Measurements from ENCODE around the gene ETHE1.

The ETHE1 gene, protein sequence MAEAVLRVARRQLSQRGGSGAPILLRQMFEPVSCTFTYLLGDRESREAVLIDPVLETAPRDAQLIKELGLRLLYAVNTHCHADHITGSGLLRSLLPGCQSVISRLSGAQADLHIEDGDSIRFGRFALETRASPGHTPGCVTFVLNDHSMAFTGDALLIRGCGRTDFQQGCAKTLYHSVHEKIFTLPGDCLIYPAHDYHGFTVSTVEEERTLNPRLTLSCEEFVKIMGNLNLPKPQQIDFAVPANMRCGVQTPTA

DNA sequence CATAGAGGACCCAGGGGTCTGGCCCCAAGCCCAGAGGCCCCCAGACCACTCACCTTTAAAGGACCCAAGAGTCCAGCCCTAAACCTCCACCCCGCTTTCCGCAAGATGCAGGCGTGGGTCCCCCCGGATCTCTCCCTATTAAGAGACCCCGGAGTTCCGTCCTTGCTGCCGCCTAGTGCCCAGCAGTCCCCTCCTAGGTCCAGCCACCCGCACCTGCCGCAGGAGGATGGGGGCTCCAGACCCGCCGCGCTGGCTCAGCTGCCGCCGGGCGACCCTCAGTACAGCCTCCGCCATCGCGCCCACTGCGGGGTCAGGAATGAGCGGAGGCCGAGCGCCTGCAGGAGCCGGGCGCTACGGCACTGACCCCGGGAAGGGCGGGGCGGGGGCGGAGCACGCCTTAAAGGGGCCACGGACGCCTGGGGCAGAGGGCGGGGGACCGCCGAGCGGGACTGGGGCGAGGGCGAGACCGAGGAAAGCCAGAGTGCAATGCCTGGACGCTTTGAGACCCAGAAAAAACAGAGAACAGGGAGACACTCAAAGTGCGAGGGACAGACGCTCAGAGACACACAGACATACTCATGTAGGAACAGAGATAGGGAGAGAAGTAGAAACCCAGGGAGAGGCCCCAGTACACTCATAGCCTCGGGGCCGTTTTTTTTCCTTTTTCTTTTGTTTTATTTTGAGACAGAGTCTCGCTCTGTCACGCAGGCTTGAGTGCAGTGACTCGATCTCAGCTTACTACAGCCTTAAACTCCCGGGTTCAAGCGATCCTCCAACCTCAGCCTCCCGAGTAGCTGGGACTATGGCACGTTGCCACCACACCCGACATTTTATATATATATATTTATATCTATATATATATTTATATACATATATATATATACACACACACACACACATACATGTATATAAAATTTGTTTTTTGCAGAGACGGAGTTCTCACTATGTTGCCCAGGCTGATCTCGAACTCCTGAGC, at the start of gene ETHE1:
Gene ETHE1, minus strand, starts transcription at position 318 of the 976 bp plus-strand sequence. Its CDS starts 24 bp downstream, at position 294.
- peak; percentile 79 for DNase-seq (ENCODE audit: low read depth)

DNA sequence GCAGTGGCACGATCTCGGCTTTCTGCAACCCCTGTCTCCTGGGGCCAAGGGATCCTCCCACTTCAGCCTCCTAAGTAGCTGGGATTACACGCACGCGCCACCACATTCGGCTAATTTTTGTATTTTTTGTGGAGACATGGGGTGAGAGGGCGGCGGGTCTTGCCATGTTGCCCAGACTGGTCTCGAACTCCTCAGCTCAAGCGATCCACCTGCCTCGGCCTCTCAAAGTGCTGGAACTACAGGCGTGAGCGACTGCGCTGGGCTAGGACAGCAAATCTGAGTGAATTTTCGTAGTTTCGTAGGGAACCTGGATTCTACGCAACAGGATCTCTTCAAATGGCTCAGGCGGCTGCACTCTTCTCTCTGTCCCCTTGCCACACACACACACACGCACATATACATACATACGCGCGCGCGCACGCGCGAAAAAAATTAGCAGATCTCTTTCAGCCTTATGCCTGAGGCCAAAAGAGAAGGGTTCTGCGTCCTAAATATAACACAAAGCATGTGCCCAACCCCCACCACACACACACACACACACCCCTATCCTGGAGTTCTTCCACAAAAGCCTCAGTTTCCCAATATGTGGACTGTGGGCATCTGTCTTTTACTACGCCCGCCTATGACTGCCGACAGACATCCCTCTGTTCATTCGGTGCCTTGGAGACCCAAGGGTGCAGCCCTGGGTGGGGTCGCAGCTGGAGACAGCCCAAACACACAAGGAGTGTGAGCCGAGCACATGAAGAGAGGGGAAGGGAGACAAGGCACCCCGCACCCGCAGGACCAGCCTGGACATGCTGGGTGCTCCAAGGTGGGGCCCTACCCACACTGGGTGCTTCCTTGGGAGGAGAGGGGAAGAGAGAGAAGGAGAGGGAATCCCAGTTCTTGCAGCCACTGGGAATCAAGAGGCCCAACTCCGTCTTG, 49.2 kb upstream of the ETHE1 start:
- no peak for DNase-seq (ENCODE audit: low read depth)

GRCh38 chr19:43575156-43575950, 48.4 kb upstream of the ETHE1 start, which contains the start of the genes PINLYP and XRCC1:
TSS of gene PINLYP (plus strand) at chr19:43575801. CDS start at chr19:43577192, 1,391 bp downstream.
TSS of gene XRCC1 (minus strand) at chr19:43575527. CDS start at chr19:43575458, 69 bp downstream.
- DNase-seq (ENCODE audit: low read depth), result peak; percentile 97

- no peak for DNase-seq (ENCODE audit: low read depth)
Measured at GRCh38 chr19:43574424-43575155, 47.6 kb upstream of the ETHE1 start.

DNA sequence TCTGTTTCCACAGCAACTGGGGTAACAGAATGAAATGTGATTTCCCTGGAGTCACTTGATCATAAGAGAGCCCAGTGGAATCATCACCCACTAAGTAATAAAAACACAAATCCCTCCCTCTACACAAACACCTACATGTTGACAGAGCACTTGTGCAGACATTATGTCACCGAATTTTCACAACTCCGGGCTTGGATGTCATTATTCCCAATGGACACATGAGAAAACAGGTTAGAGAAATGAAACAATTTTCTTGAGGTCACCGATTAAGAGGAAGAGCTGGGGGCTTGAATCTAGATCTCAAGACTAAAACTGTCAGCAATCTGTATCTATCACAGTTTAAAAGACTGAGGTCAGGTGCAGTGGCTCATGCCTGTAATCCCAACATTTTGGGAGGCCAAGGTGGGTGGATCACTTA, 45.2 kb upstream of the ETHE1 start:
- DNase-seq (ENCODE audit: low read depth), result no peak

- no peak for DNase-seq (ENCODE audit: low read depth)
Measured at GRCh38 chr19:43570174-43570791, 43.3 kb upstream of the ETHE1 start.

DNA sequence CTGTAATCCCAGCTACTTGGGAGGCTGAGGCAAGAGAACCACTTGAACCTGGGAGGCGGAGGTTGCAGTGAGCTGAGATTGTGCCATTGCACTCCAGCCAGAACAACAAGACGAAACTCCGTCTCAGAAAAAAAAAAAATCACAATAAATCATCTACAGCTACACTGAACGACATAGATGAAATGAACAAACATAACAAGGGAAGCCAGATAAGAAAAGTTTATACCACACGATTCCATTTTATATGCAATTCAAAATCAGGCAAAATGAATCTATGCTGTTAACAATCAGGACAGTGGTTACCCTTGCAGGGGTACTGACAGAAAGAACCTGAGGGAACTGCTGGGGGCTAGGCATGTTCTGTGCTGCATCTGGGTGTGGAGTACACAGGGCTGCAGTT, 42.7 kb upstream of the ETHE1 start:
- DNase-seq (ENCODE audit: low read depth), result no peak

- no peak for DNase-seq (ENCODE audit: low read depth)
Measured at GRCh38 chr19:43564800-43565199, 37.8 kb upstream of the ETHE1 start.

- DNase-seq (ENCODE audit: low read depth), result no peak
Measured at GRCh38 chr19:43563816-43564457, 36.9 kb upstream of the ETHE1 start.

- peak; percentile 54 for DNase-seq (ENCODE audit: low read depth)
Measured at GRCh38 chr19:43562698-43563241, 35.8 kb upstream of the ETHE1 start.

- no peak for DNase-seq (ENCODE audit: low read depth)
Measured at GRCh38 chr19:43562226-43562697, 35.3 kb upstream of the ETHE1 start.

DNA sequence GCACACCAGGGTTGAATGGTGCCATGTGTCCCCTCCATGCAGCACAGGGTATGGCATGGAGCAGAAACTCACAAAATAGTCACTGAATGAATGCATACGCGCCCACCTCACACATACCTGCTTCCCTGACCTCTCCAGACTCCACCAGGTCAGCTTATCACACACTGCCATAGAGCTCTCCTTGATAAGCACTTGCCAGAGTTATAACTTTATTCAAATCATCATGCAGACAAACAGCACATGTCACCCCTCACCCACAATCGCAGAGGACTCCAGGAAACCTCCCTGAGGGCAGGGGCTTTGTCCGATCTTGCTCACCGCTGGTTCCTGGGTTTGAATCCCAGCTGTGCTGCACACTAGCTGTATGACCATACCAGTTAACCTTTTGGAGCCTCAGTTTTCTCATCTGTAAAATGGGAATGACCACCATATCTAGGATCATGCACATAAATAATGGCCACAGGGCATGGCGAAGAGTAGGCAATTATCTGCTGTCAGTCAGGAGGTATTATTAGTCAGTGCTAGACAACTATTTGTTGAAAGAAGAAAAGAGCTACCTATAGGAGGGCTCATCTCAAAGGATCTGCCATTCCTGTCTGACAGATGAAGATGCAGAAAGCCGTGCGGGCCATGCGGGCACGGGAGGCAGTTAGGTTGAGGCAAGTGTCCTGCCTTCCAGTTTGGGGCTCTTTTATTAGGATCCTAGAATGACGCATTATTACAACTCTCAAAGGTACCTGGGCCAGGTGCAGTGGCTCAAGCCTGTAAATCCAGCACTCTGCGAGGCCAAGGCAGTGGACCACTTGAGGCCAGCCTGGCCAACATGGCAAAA, 34.4 kb upstream of the ETHE1 start:
- DNase-seq (ENCODE audit: low read depth), result no peak

DNA sequence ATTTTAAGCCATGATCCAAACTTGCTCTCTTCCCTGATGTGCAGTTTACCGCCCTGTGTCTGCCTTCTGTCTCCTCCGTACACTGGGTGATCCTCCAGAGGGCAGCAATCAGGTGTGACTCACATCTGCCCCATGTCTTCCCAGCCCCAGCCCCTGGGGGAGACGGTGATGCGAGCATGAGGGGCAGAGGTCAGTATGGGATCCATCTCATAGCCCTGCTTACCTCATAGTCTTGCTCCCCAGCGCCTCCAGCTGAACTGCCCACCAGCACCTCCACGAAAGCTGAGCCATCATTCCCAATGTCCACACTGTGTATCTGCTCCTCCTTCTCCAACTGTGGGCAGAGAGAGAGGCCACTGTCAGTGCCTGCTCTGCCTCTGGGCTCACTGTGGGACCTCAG, 33.7 kb upstream of the ETHE1 start:
- DNase-seq (ENCODE audit: low read depth), result no peak

DNA sequence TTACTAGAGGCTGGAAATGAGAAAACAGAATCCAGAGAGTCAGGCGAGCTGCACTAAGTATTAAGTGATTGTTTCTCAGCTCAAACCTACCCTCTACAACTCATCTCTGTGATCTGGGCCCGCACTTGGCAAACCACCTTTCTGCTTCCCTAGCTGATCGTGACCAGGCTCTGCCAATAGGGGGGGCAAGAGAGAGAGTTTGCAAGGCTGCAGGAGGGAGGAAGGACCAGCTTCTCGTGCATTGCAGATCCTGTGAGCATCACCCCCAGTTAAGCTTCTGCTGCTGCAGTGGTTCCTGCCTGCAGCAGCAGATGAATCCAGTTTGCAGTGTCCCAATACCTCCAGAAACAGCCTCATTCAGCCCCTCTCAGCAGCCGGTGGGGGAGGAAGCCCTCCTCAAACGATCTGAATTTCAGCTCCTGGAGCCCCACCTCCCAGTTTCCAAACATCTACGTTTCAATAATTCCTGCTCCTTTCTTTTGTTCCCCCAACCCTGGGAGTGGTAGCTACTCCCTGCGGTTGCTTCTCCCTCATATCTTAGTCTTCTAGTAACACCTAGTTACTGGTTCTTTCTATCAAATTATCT, 28.3 kb upstream of the ETHE1 start:
- DNase-seq (ENCODE audit: low read depth), result peak; percentile 68

DNA sequence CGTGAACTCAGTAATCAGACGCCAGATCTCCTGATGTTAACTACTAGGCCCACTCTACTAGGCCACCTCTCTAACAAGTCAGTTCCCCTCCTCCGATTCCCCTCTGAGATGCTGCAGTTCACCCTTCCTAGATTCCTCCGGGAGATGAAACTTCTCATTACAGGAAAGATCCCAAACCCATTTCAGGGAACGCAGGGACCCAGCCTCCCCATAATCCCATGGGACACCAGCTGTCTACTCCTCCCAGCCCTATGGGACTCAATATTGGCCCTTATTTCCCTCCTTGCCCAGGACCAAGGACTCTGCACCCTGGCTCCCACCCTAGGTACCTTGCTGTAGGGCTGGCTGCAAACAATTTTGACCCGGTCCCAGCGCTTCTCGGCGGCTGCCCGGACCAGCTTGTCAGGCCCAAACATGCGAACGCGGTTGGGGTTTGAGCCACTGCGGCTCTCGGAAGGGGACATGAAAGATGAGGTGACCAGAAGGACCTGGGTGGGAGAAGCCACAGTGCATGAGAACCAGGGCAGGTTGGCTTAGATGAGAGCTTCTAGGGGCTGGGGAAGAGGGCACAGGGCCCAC, 27.4 kb upstream of the ETHE1 start:
- no peak for DNase-seq (ENCODE audit: low read depth)

DNA sequence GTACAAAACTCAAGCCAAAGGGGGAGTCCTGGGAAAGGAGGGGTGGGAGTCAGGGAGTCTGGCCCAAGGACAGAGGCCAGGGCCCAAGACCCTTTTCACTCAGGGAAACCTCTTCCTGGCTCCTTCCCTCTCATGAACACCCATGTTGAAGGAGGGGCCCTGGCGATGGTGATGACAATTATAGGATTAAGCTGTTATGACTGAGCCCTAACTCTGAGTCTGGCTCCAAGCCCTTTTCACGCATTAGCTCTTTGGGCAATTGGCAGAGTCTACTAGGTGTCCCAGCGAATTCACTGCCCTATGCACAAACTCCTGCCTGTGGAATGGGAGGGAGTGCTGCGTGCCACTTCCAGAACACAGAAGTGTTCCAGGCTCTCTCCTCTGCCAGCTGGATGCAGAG, 26.7 kb upstream of the ETHE1 start:
- DNase-seq (ENCODE audit: low read depth), result no peak

GRCh38 chr19:43552616-43553015, 25.6 kb upstream of the ETHE1 start:
- DNase-seq (ENCODE audit: low read depth), result no peak

DNA sequence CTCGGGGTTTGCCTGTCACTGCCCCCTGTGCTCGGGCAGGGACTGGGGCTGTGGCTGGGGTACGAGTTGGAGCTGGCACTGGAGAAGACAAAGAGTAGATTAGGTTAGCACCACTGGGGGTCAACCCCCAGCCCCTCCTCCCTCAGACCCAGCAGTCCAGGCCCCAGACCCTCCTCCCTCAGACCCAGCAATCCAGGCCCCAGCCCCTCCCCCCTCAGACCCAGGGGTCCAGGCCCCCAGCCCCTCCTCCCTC, 25.1 kb upstream of the ETHE1 start:
- no peak for DNase-seq (ENCODE audit: low read depth)
